GM13976 (cell line): Measurements from ENCODE around the gene TSPO.

ENCODE experiments used
- DNase-seq: peaks from one replicate; pipeline ENCODE4 v3.0.0; 2012; ENCODE audit warnings: low spot score
- in situ Hi-C: fragments of 300-500 bp; cut with MboI; formaldehyde crosslinking; loops from one replicate; pipeline ENCODE4 v1.12.0; 2022; ENCODE audit warnings: low sequenced_read_pairs, mixed read lengths, inconsistent platforms; ENCODE audit not compliant: unreplicated experiment
- TF ChIP-seq, protein P1 (sequence below): IDR thresholded peaks from 2 replicates; pipeline ENCODE4 v1.5.1; 2012; ENCODE audit warnings: borderline replicate concordance, mild to moderate bottlenecking; ENCODE audit not compliant: insufficient read depth; ENCODE audit errors: extremely low read depth, missing control alignments, control extremely low read depth

The TSPO gene

DNA sequence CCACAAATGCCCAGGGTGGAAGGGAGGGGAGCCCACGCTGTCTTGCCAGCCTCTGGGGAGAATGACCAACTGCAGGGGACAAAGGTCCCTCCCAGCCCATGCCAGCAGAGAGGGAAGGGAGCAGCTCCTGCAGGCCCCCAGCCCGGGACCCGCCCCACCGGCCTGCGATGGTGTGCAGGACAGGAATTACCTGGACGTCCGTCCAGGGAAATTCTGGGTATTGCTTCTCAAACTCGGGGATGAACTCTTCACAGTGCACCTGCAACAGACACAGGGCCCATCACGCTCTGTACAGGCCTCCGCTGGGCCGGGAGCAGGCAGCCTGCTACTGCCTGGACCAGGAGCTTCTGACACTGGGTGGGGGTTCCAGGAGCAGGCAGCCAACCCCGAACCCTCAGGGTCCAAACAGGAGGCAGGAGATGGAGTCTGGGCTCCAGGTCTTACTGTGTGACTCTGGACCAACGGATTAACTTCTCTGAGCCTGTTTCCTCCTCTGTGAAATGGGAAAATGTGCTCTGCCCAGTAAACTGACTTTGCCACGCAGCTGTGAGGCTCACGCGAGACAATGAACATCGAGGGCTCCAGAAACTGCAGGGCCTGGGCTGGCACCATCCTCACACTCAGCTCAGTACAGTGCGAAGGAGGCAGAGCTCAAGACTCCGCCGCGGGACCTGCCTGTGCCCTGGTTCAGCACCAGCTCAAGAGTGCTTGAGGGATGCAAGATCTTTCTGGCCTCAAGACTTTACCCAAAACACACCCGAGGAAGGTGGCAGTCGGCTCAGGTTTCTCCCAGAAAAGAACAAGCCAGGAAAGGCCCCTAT, 18.2 kb downstream of the TSPO start:
- TF ChIP-seq, protein P1, sequence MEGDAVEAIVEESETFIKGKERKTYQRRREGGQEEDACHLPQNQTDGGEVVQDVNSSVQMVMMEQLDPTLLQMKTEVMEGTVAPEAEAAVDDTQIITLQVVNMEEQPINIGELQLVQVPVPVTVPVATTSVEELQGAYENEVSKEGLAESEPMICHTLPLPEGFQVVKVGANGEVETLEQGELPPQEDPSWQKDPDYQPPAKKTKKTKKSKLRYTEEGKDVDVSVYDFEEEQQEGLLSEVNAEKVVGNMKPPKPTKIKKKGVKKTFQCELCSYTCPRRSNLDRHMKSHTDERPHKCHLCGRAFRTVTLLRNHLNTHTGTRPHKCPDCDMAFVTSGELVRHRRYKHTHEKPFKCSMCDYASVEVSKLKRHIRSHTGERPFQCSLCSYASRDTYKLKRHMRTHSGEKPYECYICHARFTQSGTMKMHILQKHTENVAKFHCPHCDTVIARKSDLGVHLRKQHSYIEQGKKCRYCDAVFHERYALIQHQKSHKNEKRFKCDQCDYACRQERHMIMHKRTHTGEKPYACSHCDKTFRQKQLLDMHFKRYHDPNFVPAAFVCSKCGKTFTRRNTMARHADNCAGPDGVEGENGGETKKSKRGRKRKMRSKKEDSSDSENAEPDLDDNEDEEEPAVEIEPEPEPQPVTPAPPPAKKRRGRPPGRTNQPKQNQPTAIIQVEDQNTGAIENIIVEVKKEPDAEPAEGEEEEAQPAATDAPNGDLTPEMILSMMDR, result no peak
- DNase-seq, result no peak
- in situ Hi-C loops, result no loop called here

DNA sequence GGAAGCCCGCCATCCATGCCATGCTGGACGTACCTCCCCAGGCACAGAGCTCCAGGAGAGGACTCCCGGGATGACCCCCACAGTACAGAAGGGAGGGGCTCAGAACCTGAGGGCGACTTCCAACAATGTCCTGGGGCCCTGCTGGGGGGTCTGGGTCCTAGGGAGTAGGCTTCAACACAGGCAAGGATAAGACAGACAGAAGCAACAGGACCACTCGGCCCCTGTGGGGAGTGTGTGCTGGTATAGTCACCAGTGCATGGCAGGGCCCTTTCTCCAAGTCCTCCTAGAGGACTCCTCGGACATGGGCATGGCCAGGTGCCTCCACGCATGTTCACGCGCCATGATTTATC, 18.7 kb downstream of the TSPO start:
- DNase-seq, result no peak
- TF ChIP-seq, protein P1, result no peak
- in situ Hi-C loops, result no loop called here

DNA sequence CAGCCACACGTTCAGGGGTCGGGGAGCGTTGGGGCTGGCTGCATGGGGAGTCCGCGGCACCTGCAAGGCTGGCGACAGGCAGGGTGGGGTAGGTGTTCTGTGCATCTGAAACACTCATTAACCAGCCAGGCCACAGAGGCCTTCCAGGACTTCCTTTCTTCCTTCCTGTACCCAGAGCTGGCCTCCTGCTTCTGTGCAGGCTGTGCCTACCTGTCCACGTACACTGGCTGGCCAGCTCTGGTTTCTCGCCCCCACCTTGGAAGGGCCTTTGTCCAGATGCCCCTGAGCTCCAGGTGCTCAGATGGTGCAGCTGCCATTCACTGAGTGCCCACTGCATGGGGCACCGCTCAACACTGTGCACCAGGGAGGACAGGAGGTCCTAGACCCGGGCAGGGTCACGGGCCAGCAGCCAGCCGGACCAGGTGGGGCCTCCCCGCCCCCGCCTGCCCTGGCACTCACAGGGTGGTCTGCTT, 19.7 kb downstream of the TSPO start:
- no peak for DNase-seq
- in situ Hi-C loops, result no loop called here
- TF ChIP-seq, protein P1, result no peak

DNA sequence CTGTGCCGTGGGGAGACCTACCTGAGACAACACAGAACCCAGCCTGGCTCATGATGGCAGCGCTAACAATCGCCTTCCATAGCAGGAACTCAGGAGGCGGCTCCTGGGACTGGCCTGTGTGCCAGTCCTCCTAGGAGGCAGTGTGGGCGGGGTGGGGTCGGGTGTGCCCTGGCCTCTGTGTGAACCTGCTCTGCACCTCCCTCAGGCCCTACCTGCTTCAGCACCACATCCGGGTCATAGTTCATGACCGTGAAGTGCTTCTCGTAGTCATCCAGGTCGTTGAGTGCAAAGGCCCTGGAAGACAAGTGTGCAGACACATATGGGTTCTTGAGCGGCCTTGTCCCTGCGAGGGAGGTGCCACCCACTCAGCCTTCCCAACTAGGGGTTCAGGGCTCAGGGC, 20.2 kb downstream of the TSPO start:
- no peak for DNase-seq
- TF ChIP-seq, protein P1, result no peak
- in situ Hi-C loops, result no loop called here

DNA sequence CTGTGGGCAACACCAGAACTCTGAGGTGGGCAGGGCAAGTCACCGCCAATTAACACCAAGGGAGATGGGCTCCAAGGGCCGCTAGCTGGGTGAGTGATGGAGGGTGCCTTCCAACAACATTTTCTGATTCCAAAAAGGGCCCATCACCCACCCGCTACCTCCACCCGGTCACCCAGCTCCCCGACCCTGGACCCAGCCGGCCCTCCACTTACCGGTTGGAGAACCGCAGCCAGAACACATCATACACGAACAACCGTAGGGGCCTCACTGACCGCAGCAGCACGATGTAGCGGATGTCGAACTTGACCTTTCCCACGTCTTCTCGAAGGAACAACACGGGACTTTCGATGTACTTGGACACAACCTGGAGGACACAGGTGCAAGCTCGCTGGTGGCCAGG, 20.8 kb downstream of the TSPO start:
- TF ChIP-seq, protein P1, result no peak
- DNase-seq, result no peak
- in situ Hi-C loops, result no loop called here

DNA sequence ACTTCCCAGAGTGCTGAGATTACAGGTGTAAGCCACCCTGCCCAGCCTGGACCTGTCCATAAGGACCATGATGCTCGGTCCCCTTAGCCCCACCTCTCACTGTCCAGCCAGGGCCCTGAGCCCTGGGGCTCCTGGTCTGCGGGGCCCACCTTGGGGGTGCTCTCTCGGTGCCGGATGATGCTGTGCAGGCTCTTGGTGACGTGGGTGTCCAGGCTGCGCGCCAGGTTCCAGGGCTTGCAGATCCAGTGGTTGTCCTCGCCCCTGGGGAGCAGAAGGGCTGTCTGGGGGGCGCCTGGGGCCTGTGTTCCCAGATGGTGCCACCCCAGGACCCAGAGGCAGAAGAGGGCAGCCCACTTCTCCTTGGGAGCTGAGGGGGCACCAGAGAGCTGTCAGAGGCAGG, 22.2 kb downstream of the TSPO start:
- no peak for DNase-seq
- in situ Hi-C loops, result no loop called here
- TF ChIP-seq, protein P1, result no peak
